ENCODE results near the gene DUSP5. TPM values are rescaled to one million over a fixed set of nuclear protein-coding genes. Genes with fewer than 3 reads are reported as not detected.

Gene DUSP5
- total and polyA plus RNA-seq, 2 of the 8 experiments (the other 6 are each of a cell fraction or from before 2014, with no cell fraction given), result 13.6 to 30.3 TPM

GRCh38 chr10:110546499-110547110, 48.9 kb downstream of the DUSP5 start:
- POLR2A ChIA-PET (ENCODE audit: partially characterized antibody), result interaction anchor here (0.7 to 1.2 kb wide), 4 partner anchors 17 to 48 kb away, joined by 4 to 7 read pairs (median 5); partner anchors contain the start of genes DUSP5 and SMC3
- 75% methylated on average over 7 of the region's 7 CpGs; no CpG with 5 or more reads in 1 of the 2 experiments for WGBS, 2 experiments (ENCODE audit: extremely low coverage in 1 of 2, insufficient coverage in 1 of 2, insufficient read length in 1 of 2, insufficient replicate concordance in 2 of 2, low coverage in 1 of 2, low lambda C conversion rate in 2 of 2, missing lambda C conversion rate in 1 of 2)
- no peak overlapping the region for H2BK15ac ChIP-seq (ENCODE audit: low read length)
- TF ChIP-seq KDM4A (IDR thresholded peaks at IDR 0.05; ENCODE audit: low read depth, low read length, severe bottlenecking) (no peak), SIX5 (IDR thresholded peaks at IDR 0.05; ENCODE audit: low read depth, low read length) (no peak), JUN (IDR thresholded peaks at IDR 0.05; ENCODE audit: low read depth, low read length) (no peak), BRCA1 (IDR thresholded peaks at IDR 0.05; ENCODE audit: low read depth, low read length) (no peak), E2F6 (IDR thresholded peaks at IDR 0.05) (no peak), GTF2F1 (IDR thresholded peaks at IDR 0.05; ENCODE audit: borderline replicate concordance, low read depth, low read length) (no peak), RXRA (IDR thresholded peaks at IDR 0.05; ENCODE audit: insufficient read depth, low read depth, low read length) (no peak), ZNF274 (IDR thresholded peaks at IDR 0.05; ENCODE audit: borderline replicate concordance, extremely low read depth, low read length) (no peak), CEBPB (IDR thresholded peaks at IDR 0.05; ENCODE audit: low read depth, low read length) (no peak), POU5F1 (IDR thresholded peaks at IDR 0.05; ENCODE audit: low read depth, low read length) (no peak), USF2 (IDR thresholded peaks at IDR 0.05; ENCODE audit: low read length) (no peak), TCF12 (IDR thresholded peaks at IDR 0.05; ENCODE audit: low read depth, low read length) (no peak)

More at GRCh38 chr10:110546499-110547110, 48.9 kb downstream of the DUSP5 start:
- Histone ChIP-seq H3K4me1 (replicated peaks in 1 of 4; ENCODE audit: control insufficient read depth in 3 of 4, insufficient read depth in 4 of 4, low read length in 3 of 4) (no peaks in the 10 kb centered on the region), H3K27ac (ENCODE audit: low read depth, low read length) (no peak overlapping the region), H3K9ac (replicated peaks in 1 of 4; ENCODE audit: extremely low read depth in 1 of 4, low read depth in 3 of 4, low read length in 3 of 4) (no peak overlapping the region), H2AK5ac (ENCODE audit: low read depth, low read length) (no peak overlapping the region), H3K23ac (ENCODE audit: insufficient read length) (no peak overlapping the region), H2BK20ac (ENCODE audit: low read length) (no peak overlapping the region), H4K8ac (ENCODE audit: extremely low read depth, insufficient read depth, low read length) (no peak overlapping the region), H2BK5ac (ENCODE audit: low read depth, low read length) (peak overlapping the region; percentile 22; the same call in 1 of the 2 replicates), H2BK120ac (replicated peaks; ENCODE audit: low read depth, low read length) (no peak overlapping the region), H3K14ac (ENCODE audit: insufficient read length) (no peak overlapping the region), H4K91ac (replicated peaks; ENCODE audit: insufficient read length, low read length) (no peak overlapping the region), H3K4me3 (ENCODE audit: extremely low read depth in 1 of 4, insufficient read depth in 2 of 4, low read depth in 3 of 4, low read length in 4 of 4) (no peak overlapping the region), H2AFZ (ENCODE audit: low read length) (no peak overlapping the region; the same call in 1 of the 2 replicates), H3K4me2 (ENCODE audit: insufficient read depth in 1 of 2, low read depth in 2 of 2, low read length in 2 of 2) (no peak overlapping the region), H4K5ac (ENCODE audit: insufficient read length, low read depth, low read length) (no peak overlapping the region), H3K4ac (replicated peaks; ENCODE audit: insufficient read length, low read depth, low read length) (no peak overlapping the region), H3K79me2 (ENCODE audit: control insufficient read depth in 1 of 2, insufficient read depth in 2 of 2, low read length in 2 of 2) (no peaks in the 10 kb centered on the region), H2BK12ac (ENCODE audit: low read depth, low read length) (no peak overlapping the region), H3K36me3 (ENCODE audit: control insufficient read depth in 2 of 4, insufficient read depth in 4 of 4, low read length in 3 of 4) (no peaks in the 10 kb centered on the region), H3K23me2 (ENCODE audit: low read depth, low read length) (no peaks in the 10 kb centered on the region; the same call in 1 of the 2 replicates), H3K9me3 (ENCODE audit: insufficient read depth in 2 of 2, low read depth in 1 of 2, low read length in 1 of 2) (no peaks in the 10 kb centered on the region), H3K56ac (replicated peaks; ENCODE audit: insufficient read length, low read depth, low read length) (no peak overlapping the region), H3K79me1 (ENCODE audit: low read depth, low read length) (no peaks in the 10 kb centered on the region), H3K18ac (ENCODE audit: extremely low read depth, low read length) (no peak overlapping the region), H4K20me1 (replicated peaks in 1 of 2; ENCODE audit: control insufficient read depth in 1 of 2, insufficient read depth in 2 of 2, low read length in 2 of 2) (no peaks in the 10 kb centered on the region), H3K27me3 (replicated peaks in 1 of 4; ENCODE audit: control insufficient read depth in 3 of 4, extremely low read depth in 1 of 4, insufficient read depth in 3 of 4, low read length in 3 of 4) (no peaks in the 10 kb centered on the region)
- CTCF ChIA-PET (ENCODE audit: partially characterized antibody), result interaction anchor here (0.6 to 4.8 kb wide), 63 partner anchors 11 to 251 kb away, joined by 3 to 49 read pairs (median 4); partner anchors contain the start of gene SMNDC1
- DNase-seq (ENCODE audit: low read depth in 1 of 2, low spot score in 2 of 2), result peak in 1 of 2 experiments; percentile 34
- no peak for FAIRE-seq
